HepG2 (cell line): ENCODE measurements around the gene TMEM221. TPM values are rescaled to one million over a fixed set of nuclear protein-coding genes. Genes with fewer than 3 reads are reported as not detected.

Source experiments
- ATAC-seq: fragments of 200-7000 bp; cut with Tn5 transposase; 3 replicates; pipeline ENCODE4 v1.9.1; 2020; ENCODE audit warnings: mild to moderate bottlenecking, moderate library complexity
- BruUV-seq: library from RNA; stranded (reverse); fragments of 400-500 nt; replicated peaks from 2 replicates; lab custom pipeline; 2021; lab: Mats Ljungman, UMichigan
- CTCF ChIA-PET: fragments of 300-600 bp; formaldehyde crosslinking; extraction: SDS; loops from one replicate; lab custom pipeline; 2021; ENCODE audit warnings: low total read pairs, inconsistent platforms, low intra/inter-chr PET ratio; lab: Yijun Ruan, JAX
- POLR2A ChIA-PET: fragments of 350-600 bp; sonication (Branson Sonifier 250); formaldehyde crosslinking; loops from one replicate; lab custom pipeline; 2020; ENCODE audit warnings: antibody characterized with exemption, inconsistent platforms; lab: Yijun Ruan, JAX
- DNase-seq: peaks from one replicate; pipeline ENCODE4 v3.0.0-alpha.2; 2015; ENCODE audit warnings: low spot score
- FAIRE-seq: peaks from 3 replicates; lab custom pipeline; 2011; peaks lifted over from hg19 to GRCh38; lab: Jason Lieb, UNC
- H2AFZ ChIP-seq: one replicate; pipeline ENCODE4 v1.6.1; 2011; ENCODE audit warnings: low read length, inconsistent platforms
- H3K27ac ChIP-seq: fragments of 300-600 bp; 3 replicates; pipeline ENCODE4 v1.8.0; 2011; ENCODE audit warnings: mixed run types, mild to moderate bottlenecking, mixed read lengths, low read length, inconsistent platforms; ENCODE audit not compliant: insufficient read depth; ENCODE audit errors: extremely low read length
- H3K27me3 ChIP-seq, 2 experiments: fragments of 200-600 bp in 1 of 2; 2 replicates in 1 of 2; 3 replicates in 1 of 2; pipeline versions ENCODE4 v1.6.0 to v1.8.0; 2011; ENCODE audit warnings: low read length in 2 of 2, mild to moderate bottlenecking in 2 of 2, moderate library complexity in 2 of 2, inconsistent platforms in 1 of 2; ENCODE audit not compliant: insufficient read depth in 2 of 2, control insufficient read depth in 1 of 2
- H3K36me3 ChIP-seq, 2 experiments: fragments of 200-600 bp in 1 of 2; replicated peaks in 1 of 2; 2 replicates in 1 of 2; 3 replicates in 1 of 2; pipeline versions ENCODE4 v1.5.1 to v1.8.0; 2011; ENCODE audit warnings: low read length in 2 of 2, inconsistent platforms in 1 of 2; ENCODE audit not compliant: insufficient read depth in 2 of 2, control insufficient read depth in 1 of 2
- H3K4me1 ChIP-seq: 2 replicates; pipeline ENCODE4 v1.5.1; 2012; ENCODE audit warnings: low read length, inconsistent platforms; ENCODE audit not compliant: insufficient read depth
- H3K4me2 ChIP-seq: 2 replicates; pipeline ENCODE4 v1.6.0; 2011; ENCODE audit warnings: low read depth, low read length, inconsistent platforms
- H3K4me3 ChIP-seq, 3 experiments: fragments of 200-600 bp in 1 of 3; sonication (generic), shearing (Covaris generic) in 1 of 3; replicated peaks in 1 of 3; 2 replicates each; pipeline ENCODE4 v1.5.1; 2011 to 2016; ENCODE audit warnings: low read length in 3 of 3, inconsistent platforms in 2 of 3, low read depth in 2 of 3, mild to moderate bottlenecking in 2 of 3, control low read depth in 1 of 3, mixed read lengths in 1 of 3; ENCODE audit not compliant: insufficient read depth in 1 of 3
- H3K79me2 ChIP-seq: one replicate; pipeline ENCODE4 v1.6.1; 2011; ENCODE audit warnings: low read length, inconsistent platforms; ENCODE audit not compliant: insufficient read depth
- H3K9ac ChIP-seq: 2 replicates; pipeline ENCODE4 v1.6.0; 2011; ENCODE audit warnings: mild to moderate bottlenecking, low read depth, low read length, inconsistent platforms; ENCODE audit not compliant: insufficient read depth
- H3K9me3 ChIP-seq: 2 replicates; pipeline ENCODE4 v1.5.1; 2012; ENCODE audit warnings: mild to moderate bottlenecking, low read length
- H4K20me1 ChIP-seq: 2 replicates; pipeline ENCODE4 v1.6.0; 2011; ENCODE audit warnings: inconsistent platforms, mild to moderate bottlenecking, low read length, moderate library complexity; ENCODE audit not compliant: insufficient read depth
- ATF2 ChIP-seq: sonication (generic); formaldehyde crosslinking; IDR thresholded peaks from 2 replicates; pipeline ENCODE4 v1.4.0; 2020; ENCODE audit warnings: missing genetic modification reagents
- MIXL1 ChIP-seq: IDR thresholded peaks from 2 replicates; pipeline ENCODE4 v1.6.1; 2016
- MTF2 ChIP-seq: sonication (generic); formaldehyde crosslinking; IDR thresholded peaks from 2 replicates; pipeline ENCODE4 v1.5.0; 2020; ENCODE audit warnings: missing genetic modification reagents, borderline replicate concordance
- ZNF569 ChIP-seq: sonication (generic); formaldehyde crosslinking; IDR thresholded peaks from 2 replicates; pipeline ENCODE4 v1.5.0; 2020; ENCODE audit warnings: mild to moderate bottlenecking, missing genetic modification reagents, moderate library complexity, borderline replicate concordance
- ZNF761 ChIP-seq: sonication (generic); formaldehyde crosslinking; conservative IDR thresholded peaks from 2 replicates; pipeline ENCODE4 v1.4.0; 2020; ENCODE audit warnings: mild to moderate bottlenecking, missing genetic modification reagents
- ZNF772 ChIP-seq: sonication (generic); formaldehyde crosslinking; IDR thresholded peaks from 2 replicates; pipeline ENCODE4 v1.5.0; 2020; ENCODE audit warnings: mild to moderate bottlenecking, missing genetic modification reagents
- WGBS: methylation state at CpG from one replicate; pipeline ENCODE4 v1.1.6; 2017; ENCODE audit warnings: low lambda C conversion rate; 5-methylcytosine and 5-hydroxymethylcytosine counted together
- in situ Hi-C: cut with HindIII; loops from 2 replicates; pipeline ENCODE4 v1.10.0; 2017; ENCODE audit warnings: low pct_unique_long_range_greater_than_20kb; ENCODE audit not compliant: extremely low pct_ligation_motif_present
- intact Hi-C: fragments of 100-400 bp; cut with micrococcal nuclease; formaldehyde crosslinking; loops from one replicate; pipeline ENCODE4 v1.10.0; 2022; ENCODE audit not compliant: unreplicated experiment
- polyA plus RNA-seq, 8 experiments: library from polyadenylated mRNA; depleted of rRNA in 3 of 8; stranded (reverse) in 7 of 8; unstranded in 1 of 8; fragments of >200 nt; fragmentation: Illumina TruSeq in 4 of 8; extraction: Trizol in 4 of 8; gene quantifications; 2 replicates each; pipeline versions ENCODE4 v1.2.1 to v1.2.3, GENCODE V29; 2011 to 2016; ENCODE audit warnings: low read depth in 4 of 8, missing spikeins in 1 of 8, mixed read lengths in 1 of 8; ENCODE audit not compliant: insufficient read depth in 1 of 8
- total RNA-seq, 5 experiments: library from RNA; depleted of rRNA; stranded (reverse); fragments of >200 nt; fragmentation: Illumina TruSeq; extraction: Trizol; gene quantifications; 2 replicates each; pipeline ENCODE4 v1.2.3, GENCODE V29; 2016; ENCODE audit warnings: low read depth in 1 of 5

TMEM221 gene
- total and polyA plus RNA-seq, 2 of the 13 experiments (the other 11 are each of a cell fraction or from before 2014, with no cell fraction given), result 0.33 to 0.77 TPM

- no peak for TF ChIP-seq ZNF569
These were observed 12.1 kb upstream of the TMEM221 start, which contains the start of gene NXNL1 (continued) for GRCh38 chr19:17460372-17461230.

GRCh38 chr19:17458970-17459369, 10.5 kb upstream of the TMEM221 start:
- in situ Hi-C loops, result loop anchor here (10.0 kb wide), 1 partner anchor 116 kb away; no protein-coding TSS in a partner anchor

More at GRCh38 chr19:17458970-17459369, 10.5 kb upstream of the TMEM221 start:
- FAIRE-seq (no peak), DNase-seq (no peak), ATAC-seq (no peak)
- no peaks in the 10 kb centered on the region for H3K9me3 ChIP-seq
- ChIA-PET CTCF (no interaction called here), POLR2A (no interaction called here)
- no peak overlapping the region for H2AFZ ChIP-seq
- peaks cover 4 to 25% of the 10 kb centered on the region in 2 experiments; a peak in 4 of 5 replicates for H3K27me3 ChIP-seq
- H3K79me2 ChIP-seq, result no peaks in the 10 kb centered on the region
- H3K4me1 ChIP-seq, result no peaks in the 10 kb centered on the region
- H3K36me3 ChIP-seq, result no peaks in the 10 kb centered on the region
- WGBS, result 0% methylated on average over 3 of the region's 3 CpGs
- no peak for TF ChIP-seq ZNF761 (CRISPR knock-in tag)
- TF ChIP-seq ZNF772 (CRISPR knock-in tag), result no peak
- no peak for TF ChIP-seq MTF2 (CRISPR knock-in tag)
- no peak for TF ChIP-seq ATF2 (CRISPR knock-in tag)
- no peak for TF ChIP-seq MIXL1
- H4K20me1 ChIP-seq, result no peaks in the 10 kb centered on the region
- no peak overlapping the region for H3K9ac ChIP-seq
- no peak overlapping the region for H3K4me2 ChIP-seq
- no TSS peak for BruUV-seq
- intact Hi-C loops, result no loop called here
- no peak overlapping the region for H3K4me3 ChIP-seq
- H3K27ac ChIP-seq, result no peak overlapping the region
